ENCODE data around the gene RELA. TPM values are rescaled to one million over a fixed set of nuclear protein-coding genes. Genes with fewer than 3 reads are reported as not detected.

Gene RELA
- 46.8 TPM for total RNA-seq (2013)
- polyA plus RNA-seq (10 to 100 TPM; 21.3 to 67.9 (median 30.9) TPM), polyA minus RNA-seq (86.2 and 96.7 TPM in 2 replicates), total RNA-seq (76.7 to 181 (median 119) reads per million in 11 experiments)

- Histone ChIP-seq H2AFZ (ENCODE audit: insufficient read depth, low read depth, low read length, poor library complexity, severe bottlenecking) (peak within 1 kb of the TSS; percentile 85), H3K27ac (ENCODE audit: low read depth in 1 of 2, low read length in 2 of 2) (peak within 1 kb of the TSS; percentile 95 to 99), H3K4me3 (replicated peaks in 1 of 3; ENCODE audit: low read depth in 2 of 3, low read length in 3 of 3) (peak within 1 kb of the TSS; percentile 85 to 90 (median 85)), H3K9ac (ENCODE audit: insufficient read depth, low read length, poor library complexity, severe bottlenecking) (peak within 1 kb of the TSS; percentile 95), H3K36me3 (replicated peaks in 1 of 2; ENCODE audit: control insufficient read depth in 1 of 2, insufficient read depth in 2 of 2, low read length in 2 of 2) (peaks cover 34 to 36% of the 10 kb centered on the region in 2 donors), H3K9me3 (replicated peaks in 1 of 2; ENCODE audit: control insufficient read depth in 1 of 2, insufficient read depth in 1 of 2, low read length in 2 of 2) (no peaks in the 10 kb centered on the region), H4K20me1 (ENCODE audit: insufficient read depth, low read length) (peaks cover 37% of the 10 kb centered on the region), H3K4me1 (ENCODE audit: control insufficient read depth in 1 of 2, insufficient read depth in 2 of 2, low read length in 2 of 2) (peaks cover 26 to 27% of the 10 kb centered on the region in 2 donors), H3K27me3 (ENCODE audit: control insufficient read depth in 2 of 2, insufficient read depth in 2 of 2, low read length in 2 of 2) (no peaks in the 10 kb centered on the region), H3K4me2 (replicated peaks; ENCODE audit: extremely low read depth, low read length, poor library complexity, severe bottlenecking) (peak within 1 kb of the TSS; percentile 95), H3K79me2 (ENCODE audit: insufficient read depth, low read length) (peaks cover 36% of the 10 kb centered on the region)
- TF ChIP-seq, protein P1, sequence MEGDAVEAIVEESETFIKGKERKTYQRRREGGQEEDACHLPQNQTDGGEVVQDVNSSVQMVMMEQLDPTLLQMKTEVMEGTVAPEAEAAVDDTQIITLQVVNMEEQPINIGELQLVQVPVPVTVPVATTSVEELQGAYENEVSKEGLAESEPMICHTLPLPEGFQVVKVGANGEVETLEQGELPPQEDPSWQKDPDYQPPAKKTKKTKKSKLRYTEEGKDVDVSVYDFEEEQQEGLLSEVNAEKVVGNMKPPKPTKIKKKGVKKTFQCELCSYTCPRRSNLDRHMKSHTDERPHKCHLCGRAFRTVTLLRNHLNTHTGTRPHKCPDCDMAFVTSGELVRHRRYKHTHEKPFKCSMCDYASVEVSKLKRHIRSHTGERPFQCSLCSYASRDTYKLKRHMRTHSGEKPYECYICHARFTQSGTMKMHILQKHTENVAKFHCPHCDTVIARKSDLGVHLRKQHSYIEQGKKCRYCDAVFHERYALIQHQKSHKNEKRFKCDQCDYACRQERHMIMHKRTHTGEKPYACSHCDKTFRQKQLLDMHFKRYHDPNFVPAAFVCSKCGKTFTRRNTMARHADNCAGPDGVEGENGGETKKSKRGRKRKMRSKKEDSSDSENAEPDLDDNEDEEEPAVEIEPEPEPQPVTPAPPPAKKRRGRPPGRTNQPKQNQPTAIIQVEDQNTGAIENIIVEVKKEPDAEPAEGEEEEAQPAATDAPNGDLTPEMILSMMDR (IDR thresholded peaks at IDR 0.05): no peak
- H3K4me3 Mint-ChIP-seq: peak within 1 kb of the TSS; percentile 86 to 91
- H3K27me3 Mint-ChIP-seq (ENCODE audit: low read depth in 3 of 3): peaks cover 0 to 2% (median 0%) of the 10 kb centered on the region in 3 donors
- intact Hi-C loops (cut with micrococcal nuclease): loop anchor here (1.0 to 5.0 kb wide), 2 partner anchors 10 to 36 kb away; no protein-coding TSS in a partner anchor
- H3K4me1 Mint-ChIP-seq: peaks cover 21% of the 10 kb centered on the region
- DNase-seq: peak; percentile 87 to 96 (median 89)
- WGBS (ENCODE audit: insufficient coverage): under 1% methylated on average over 86 of the region's 91 CpGs
- H3K9me3 Mint-ChIP-seq: no peaks in the 10 kb centered on the region
- H3K36me3 Mint-ChIP-seq: peaks cover 32 to 35% of the 10 kb centered on the region in 2 donors
- H3K27ac Mint-ChIP-seq: peak within 1 kb of the TSS; percentile 90 to 98 (median 97)
Observed at GRCh38 chr11:65662799-65663638, at the start of gene RELA. TSS of gene RELA (minus strand) at chr11:65662916. CDS start at chr11:65662832, 84 bp downstream.

All from CD14-positive monocyte (primary cell).